SK-N-DZ (cell line): Measurements from ENCODE around the gene GPR32.
"Not testable (repeated sequence)": the region's sequence is repeated elsewhere in the genome, so short reads cannot be mapped to it uniquely, and the experiment has no call there.

Experiments used
- DNase-seq: peaks from one replicate; pipeline ENCODE4 v3.0.0-alpha.2; 2015; ENCODE audit warnings: low spot score

Gene GPR32

DNA sequence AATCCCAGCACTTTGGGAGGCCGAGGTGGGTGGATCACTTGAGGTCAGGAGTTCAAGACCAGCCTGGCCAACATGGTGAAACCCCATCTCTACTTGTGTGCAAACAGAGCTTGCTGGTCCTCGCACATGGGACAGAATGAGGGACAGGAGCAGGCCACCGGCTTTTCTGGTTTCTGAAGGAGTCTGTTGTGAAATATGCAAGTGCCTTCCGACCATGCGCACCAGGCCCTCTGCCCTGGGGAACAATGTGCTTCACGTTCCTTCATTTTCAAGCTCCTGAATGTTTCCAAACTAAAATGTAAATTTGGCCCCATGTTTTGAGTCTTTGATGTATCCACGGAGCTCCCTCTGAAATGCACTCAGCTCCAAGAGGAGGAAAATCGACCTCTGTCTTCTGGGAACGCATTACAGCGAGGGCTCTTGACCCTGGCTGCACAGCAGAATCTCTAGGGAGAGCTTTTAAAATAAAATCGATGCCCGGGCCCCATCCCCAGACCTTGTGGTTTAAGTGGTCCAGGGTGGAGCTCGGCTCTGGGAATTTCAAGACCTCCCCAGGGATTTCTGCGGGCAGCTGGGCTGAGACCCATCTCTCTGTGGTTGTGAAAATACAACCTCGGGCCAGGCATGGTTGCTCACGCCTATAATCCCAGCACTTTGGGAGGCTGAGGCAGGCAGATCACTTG lies 10.6 kb downstream of the GPR32 start:
- no peak for DNase-seq

DNA sequence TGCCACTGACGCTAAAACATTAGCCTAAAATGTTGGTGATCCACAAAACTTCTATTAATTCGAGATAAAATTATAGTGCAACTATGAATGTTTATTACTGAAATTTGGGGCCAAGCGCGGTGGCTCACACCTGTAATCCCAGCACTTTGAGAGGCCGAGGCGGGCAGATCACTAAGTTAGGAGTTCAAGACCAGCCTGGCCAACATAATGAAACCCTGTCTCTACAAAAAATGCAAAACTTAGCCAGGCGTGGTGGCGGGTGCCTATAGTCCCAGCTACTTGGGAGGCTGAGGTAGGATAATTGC lies 13.5 kb downstream of the GPR32 start:
- not testable (repeated sequence) for DNase-seq

DNA sequence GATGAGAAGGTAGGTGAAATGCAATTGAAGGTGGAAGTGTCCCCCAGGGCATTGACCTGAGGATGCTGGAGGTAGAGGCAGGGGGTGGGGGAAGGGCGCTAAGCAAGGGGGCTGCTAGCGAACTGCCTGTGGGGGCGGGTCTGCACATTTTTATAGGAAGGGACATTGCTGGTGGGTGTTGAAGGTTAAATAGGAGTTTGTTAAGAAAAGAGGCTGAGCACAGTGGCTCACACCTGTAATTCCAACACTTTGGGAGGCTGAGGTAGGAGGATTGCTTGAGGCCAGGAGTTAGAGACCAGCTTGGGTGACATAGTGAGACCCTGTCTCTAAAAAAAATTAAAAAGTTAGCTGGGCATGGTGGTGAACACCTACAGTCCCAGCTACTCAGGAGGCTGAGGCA lies 14.4 kb downstream of the GPR32 start:
- no peak for DNase-seq

DNA sequence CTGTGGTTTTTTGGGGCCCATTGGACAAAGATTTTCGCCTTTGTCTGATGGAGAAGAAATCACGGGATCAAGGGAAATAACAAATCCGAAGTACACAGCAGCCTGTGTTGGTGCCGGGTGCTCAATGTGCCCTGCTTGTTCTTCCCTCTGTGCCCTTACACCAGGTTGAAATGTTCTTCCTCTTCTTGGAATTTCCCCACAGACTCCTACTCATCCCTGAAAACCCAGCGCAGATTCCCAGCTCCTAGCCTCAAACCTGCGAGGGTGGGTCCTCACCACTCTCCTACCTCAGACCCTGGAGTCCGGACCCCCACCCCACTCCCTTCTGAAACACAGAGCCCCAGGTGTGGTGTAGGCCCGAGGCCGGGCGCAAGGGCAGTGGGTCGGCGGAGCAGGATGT lies 15.1 kb downstream of the GPR32 start:
- no peak for DNase-seq

DNA sequence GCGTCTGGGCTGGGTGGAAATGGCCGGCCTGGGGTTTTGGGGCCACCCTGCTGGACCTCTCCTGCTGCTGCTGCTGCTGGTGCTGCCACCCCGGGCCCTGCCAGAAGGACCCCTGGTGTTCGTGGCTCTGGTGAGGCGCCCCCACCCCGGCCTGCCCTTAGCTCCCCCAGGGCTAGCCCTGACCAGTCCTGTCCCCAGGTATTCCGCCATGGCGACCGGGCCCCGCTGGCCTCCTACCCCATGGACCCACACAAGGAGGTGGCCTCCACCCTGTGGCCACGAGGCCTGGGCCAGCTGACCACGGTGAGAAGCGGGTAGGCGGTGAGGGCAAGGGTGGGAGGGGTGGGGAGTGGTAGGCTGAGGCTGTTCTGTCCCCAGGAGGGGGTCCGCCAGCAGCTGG lies 20.1 kb downstream of the GPR32 start, which contains the start of gene ACP4:
Gene ACP4 (plus strand): TSS at position 20 of the 400 bp plus-strand sequence. CDS start 0 bp downstream, at position 20.
- no peak for DNase-seq

DNA sequence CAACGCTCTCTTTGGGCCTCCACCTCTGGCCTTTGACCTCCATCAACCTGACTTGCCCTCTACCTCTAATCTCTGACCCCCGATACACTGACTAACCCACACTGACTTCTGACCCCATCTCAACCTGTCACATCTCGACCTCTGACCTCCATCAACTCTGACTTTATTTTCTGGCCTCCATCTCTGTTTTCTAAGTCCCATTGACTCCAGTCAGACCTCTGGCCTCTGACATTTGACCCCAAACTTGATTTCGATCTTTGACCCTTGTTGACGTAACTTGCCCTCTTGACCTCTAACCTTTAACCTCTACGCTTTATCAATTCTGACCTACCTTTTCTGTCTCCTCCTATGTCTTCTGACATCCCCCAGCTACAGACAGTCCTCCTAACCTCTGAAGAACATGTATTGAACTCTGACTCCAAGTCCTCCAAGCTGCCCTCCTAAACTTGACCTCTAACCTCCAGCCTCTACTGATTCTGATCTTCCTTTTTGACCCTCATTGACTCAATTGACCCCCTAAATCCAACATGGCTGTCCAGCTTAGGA lies 20.7 kb downstream of the GPR32 start:
- no peak for DNase-seq

DNA sequence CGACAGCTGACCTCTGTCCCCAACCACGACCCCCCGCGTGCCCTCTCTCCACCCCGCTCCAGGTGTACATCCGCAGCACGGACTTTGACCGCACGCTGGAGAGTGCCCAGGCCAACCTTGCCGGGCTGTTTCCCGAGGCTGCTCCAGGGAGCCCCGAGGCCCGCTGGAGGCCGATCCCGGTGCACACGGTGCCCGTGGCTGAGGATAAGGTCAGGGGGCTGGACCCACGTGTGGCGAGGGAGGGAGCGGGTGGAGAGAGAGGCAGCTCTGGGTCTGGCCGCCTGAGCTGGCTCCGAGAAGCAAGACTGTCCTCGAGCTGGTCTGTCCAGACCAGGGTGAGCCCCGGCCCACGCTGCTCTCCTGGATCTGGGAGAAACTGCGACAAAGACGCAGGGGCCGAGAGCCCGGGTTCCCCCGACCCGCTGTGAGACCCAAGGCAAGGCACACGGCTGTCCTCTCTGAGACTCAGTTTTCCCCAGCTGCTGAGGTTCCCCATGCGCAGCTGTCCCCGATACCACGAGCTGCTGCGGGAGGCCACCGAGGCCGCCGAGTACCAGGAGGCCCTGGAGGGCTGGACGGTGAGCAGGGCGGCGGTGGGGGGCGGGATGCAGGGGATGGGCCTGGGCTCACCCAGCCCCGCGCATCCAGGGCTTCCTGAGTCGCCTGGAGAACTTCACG lies 21.5 kb downstream of the GPR32 start:
- no peak for DNase-seq

DNA sequence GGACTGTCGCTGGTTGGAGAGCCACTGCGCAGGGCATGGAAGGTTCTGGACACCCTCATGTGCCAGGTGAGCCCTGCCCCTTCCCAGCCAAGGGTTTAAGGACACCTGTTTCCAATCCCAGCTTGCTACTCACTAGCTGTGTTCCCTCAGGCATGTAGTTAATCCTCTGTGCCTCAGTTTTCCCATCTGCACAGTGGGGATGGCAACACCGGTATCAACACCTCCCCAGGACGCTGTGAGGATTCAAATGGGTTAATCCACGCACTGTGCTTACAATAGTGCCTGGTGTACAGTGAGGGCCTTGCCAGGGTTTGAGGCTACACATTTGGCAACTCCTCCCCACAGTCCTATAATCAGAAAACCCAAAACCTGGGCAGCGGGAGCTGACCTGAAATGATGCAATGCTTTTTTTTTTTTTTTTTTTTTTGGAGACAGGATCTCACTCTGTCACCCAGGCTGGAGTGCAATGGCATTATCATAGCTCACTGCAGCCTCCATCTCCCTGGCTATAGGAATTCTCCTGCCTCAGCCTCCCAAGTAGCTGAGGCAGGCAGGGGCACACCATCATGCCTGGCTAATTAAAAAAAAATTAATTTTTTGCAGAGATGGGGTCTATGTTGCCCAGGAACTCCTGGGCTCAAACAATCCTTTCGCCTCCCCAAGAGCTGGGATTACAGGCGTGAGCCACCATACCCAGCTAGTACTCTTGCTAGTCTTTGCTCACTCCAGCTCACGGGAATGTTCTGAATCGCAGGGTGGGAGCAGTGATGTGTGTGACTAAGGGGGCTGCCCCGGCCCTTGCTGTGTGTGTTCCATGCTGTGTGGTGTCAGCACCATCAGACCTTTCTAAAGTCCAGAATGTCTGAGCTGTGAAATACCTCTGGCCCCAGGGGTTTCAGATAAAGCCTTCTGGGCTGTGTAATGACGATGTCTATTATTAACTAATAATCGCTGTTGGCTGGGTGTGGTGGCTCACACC lies 22.3 kb downstream of the GPR32 start:
- DNase-seq: no peak

DNA sequence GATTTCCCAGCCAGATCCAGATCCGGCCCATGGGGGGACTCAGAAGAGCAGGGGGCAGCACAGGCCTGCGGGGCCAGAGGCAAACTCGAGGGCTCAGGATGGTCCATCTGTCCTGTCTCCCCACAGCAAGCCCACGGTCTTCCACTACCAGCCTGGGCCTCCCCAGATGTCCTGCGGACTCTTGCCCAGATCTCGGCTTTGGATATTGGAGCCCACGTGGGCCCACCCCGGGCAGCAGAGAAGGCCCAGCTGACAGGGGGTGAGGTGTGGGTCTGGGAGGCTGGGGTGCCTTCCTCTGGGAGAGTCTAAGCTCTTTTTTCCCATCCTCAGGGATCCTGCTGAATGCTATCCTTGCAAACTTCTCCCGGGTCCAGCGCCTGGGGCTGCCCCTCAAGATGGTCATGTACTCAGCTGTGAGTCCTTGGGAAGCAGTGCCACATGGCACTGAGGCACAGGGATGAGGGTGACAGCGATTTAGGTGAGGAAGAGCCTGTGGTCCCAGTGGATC lies 23.3 kb downstream of the GPR32 start:
- DNase-seq: peak; percentile 28

DNA sequence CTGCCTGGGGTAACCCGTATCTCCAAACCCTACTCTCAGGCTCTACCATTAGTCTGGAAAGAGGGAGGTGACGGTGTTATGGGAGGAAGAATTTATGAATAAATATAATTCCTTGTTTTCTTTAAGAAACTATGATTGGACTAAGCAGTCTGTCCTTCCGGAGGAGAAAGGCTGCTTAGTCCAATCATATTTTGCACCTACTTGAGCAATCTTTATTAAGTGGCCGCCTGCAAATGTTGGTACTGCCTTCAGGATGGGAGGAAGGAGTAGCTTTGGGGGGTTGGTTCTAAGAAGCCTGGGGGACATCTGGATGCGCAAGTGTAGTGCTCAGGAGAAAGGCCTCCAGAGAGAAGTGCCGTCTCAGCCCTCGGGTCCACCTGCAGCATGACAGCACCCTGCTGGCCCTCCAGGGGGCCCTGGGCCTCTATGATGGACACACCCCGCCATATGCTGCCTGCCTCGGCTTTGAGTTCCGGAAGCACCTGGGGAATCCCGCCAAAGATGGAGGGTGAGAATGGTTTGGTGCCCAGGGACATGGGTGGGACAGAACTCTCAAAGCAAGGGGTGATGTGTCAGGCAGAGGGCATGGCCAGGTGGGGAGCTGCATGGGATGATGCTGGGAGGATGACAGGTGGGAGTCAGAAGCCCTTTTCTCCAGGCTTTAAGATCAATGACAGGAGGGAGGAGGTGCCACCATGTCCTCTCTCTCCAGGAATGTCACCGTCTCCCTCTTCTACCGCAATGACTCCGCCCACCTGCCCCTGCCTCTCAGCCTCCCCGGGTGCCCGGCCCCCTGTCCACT lies 24.0 kb downstream of the GPR32 start:
- DNase-seq: peak; percentile 56

DNA sequence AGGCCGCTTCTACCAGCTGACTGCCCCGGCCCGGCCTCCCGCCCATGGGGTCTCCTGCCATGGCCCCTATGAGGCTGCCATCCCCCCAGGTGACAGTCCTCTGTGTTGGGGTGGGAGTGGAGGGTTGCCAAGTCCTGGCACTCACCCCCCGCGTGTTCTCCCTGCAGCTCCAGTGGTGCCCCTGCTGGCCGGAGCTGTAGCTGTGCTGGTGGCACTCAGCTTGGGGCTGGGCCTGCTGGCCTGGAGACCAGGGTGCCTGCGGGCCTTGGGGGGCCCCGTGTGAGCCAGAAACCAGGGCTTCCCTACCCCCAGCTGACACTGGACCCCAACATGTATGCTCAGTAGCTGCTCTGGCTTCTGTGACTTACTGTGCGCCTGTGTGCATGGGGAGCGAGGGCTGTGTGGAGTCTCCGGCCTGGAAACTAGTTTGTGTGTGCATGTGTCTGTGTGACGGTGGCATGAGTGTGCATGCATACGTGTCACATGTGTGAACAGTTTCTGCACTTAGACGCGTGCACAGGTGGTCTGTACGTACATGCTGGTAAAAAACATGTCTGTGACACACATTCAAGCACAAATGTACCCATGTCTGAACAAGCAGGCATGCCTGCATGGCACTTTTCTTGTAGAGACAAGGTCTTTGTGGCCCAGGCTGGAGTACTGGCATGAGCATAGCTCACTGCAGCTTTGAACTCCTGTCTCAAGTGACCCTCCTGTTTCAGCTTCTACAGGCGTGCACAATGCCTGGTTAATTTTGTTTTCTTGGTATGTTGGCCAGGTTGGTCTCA lies 24.8 kb downstream of the GPR32 start:
- no peak for DNase-seq

DNA sequence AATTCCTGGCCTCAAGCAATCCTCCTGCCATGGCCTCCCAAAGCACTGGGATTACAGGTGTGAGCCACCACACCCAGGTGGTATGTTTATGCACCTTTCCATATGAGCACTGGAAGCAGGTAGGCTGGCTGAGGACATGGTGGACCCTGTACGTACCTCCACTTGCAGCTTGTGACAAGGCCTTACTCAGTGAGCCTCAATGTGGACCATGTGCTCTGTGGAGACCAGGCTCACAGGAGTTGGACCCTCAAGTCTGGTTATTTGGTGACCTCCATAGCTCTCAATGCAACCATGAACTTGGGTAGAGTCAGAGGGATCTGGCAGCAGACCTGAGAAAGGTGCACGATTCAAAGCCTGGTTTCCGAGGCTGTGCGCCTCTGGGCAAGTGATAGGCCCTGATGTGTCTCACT lies 25.4 kb downstream of the GPR32 start:
- no peak for DNase-seq

DNA sequence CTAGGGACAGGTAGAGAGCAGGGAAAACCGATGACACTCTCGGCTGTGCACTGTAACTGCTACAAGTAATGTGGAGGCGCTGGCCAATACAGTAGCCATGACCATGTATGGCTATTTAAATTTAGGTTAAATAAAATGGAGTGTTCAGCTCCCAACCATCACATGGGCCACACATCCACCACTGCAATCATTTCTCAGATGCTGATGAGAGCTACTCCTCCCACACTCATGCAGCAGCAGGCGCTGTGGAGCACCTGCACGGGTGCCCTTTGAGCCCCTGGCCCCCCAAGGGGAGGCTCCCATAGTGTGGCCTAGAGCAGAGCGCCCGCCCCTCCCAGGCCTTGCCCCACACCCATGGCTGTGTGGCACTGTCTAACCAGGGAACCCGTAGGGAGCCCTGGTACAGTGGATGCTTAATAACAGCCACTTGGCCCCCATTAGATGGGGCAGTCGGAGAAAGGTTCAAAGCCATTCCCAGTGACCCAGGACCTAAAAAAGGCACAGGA lies 25.9 kb downstream of the GPR32 start:
- DNase-seq: no peak

DNA sequence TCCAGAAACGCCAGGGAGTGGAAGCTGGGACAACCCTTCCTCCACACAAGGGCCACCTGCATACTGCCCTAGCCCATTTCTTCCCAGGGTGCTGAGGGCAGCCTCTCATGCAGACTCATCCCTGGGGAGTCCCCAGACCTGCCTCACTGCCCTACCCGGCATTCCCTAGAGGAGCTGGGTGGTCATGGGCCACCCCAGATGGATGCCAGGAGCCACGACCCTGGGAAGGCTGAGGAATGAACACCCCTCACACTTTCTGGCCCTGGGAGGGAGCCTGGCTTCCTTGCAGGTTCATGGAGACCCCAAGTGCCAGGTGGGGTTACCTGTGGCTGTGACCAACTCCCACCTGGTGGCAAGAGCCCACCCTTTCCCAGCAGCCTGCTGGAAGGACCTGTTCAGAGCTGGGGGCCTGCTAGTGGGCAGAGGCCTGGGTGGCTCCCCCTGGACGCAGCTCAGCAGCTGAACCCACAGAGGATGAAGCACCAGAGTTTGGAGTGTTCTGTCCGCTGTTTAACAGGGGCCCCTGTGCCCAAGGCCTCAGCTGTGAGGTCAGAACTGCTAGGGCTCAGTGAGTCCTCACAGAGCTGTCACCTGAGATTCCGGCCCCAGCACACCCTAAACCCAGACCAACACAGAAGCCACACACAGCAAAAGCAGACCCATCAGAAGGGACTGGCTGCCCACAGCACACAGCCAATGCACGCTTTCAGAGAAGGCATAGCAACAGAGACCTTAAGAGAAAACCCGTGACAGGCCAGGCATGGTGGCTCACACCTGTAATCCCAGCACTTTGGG lies 26.6 kb downstream of the GPR32 start:
- DNase-seq: no peak

DNA sequence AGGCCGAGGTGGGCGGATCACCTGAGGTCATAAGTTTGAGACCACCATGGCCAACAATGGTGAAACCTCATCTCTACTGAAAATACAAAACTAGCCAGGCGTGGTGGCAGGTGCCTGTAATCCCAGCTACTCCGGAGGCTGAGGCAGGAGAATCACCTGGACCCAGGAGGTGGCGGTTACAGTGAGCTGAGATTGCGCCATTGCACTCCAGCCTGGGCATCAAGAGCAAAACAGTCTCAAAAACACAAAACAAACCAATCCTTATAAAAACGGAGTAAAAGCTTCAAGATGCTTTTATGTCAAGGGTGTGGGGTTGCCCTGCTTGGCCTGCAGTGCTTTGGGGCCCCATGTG lies 27.1 kb downstream of the GPR32 start:
- DNase-seq: no peak

DNA sequence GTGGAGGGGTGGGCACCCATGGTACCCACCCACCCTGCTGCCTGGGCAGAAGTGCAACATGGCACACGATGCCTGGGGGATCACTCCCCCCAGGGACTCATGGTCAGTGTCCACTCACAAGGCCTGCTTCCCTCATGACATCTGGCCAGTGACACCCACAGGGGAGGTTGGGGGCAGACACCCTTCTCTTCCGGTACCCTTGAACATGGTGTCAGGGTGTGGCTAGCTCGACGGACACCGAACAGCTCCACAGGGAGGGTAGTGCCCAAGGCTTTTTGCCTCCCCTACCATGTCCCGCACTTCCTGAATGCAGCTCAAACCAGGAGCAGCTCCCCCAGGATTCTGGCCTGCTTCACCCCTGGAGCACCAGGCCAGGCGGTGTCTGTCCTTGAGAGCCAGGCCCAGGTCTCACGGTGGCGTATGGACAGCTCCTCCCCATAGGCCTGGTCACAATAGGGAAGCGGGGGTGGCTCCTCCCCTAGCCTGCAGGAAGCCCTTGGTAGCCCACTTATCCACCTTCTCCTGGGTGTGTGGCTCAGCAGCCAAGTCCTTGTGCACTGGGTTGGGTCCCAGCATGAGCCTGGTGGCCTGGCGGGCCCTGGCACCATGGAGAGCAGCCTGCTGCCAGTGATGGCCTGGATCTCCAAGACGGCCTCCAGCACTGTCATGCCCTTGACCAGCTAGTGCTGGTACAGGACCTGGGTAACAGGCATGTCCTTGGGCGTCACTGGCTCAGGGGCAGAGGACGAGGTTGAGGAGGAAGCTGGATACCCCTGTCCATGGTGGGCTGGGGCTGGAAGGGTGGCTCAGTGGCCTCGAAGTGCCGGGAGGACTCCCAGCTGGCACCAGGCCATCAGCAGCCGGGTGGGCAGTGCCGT lies 27.8 kb downstream of the GPR32 start:
- no peak for DNase-seq

DNA sequence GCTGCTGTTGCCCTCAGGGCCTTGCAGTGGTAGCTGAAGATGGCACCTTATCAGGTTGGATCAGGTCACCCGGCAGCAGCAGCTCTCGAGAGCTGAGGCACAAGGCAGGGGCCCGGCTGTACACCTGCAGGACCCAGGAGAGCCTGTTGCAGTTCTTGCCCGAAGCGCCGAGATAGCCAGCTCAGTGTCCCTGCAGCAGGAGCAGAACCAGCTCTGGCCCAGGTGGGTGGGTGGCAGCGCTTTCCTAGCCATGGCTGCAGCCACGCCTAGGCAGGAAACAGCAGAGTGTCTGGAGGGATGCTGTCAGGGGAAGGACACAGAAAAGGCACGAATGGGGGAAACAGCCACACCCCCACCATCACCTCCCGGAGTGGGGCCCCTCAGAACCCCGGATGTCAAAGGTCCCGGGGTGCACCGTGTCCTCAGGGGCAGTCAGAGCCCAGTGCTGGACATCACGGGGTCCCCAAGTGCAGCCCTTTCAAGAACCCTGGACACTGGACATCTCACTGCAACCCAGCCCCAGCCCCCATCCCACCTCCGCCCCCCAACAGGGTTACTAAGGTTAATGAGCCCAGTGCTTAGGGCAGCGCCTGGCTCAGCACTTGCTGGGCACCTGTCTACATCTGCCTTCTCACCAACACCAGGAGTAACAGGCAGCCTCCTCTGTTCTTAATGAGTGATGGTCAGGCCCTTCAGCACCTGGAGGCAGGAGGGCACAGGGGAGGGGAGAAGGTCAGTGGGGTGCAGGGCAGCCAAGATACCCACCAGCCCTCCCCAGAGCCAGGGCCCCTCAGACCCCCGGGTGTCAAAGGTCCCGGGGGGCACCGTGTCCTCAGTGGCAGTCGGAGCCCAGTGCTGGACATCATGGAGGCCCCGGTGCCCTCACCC lies 28.6 kb downstream of the GPR32 start:
- no peak for DNase-seq
